Renal cortex interstitium (tissue), 11 donors: ENCODE measurements around the gene ABHD15. TPM values are rescaled to one million over a fixed set of nuclear protein-coding genes. Genes with fewer than 3 reads are reported as not detected.
"Not testable (repeated sequence)": the region's sequence is repeated elsewhere in the genome, so short reads cannot be mapped to it uniquely, and the experiment has no call there.

Source experiments
- DNase-seq, 11 donors: peaks; one replicate each; pipeline ENCODE4 v3.0.0-alpha.2; 2013; ENCODE audit warnings: low read depth in 9 of 11, low spot score in 4 of 11; ENCODE audit errors: extremely low read depth in 1 of 11
- polyA plus RNA-seq, 3 donors: library from polyadenylated mRNA; unstranded; fragments of 120-200 nt; gene quantifications; one replicate each; pipeline ENCODE4 v1.2.1, GENCODE V29; 2013; ENCODE audit not compliant: insufficient read length in 3 of 3

The ABHD15 gene
- polyA plus RNA-seq, 3 donors, result 6.2 to 7.6 (median 6.7) TPM

DNA sequence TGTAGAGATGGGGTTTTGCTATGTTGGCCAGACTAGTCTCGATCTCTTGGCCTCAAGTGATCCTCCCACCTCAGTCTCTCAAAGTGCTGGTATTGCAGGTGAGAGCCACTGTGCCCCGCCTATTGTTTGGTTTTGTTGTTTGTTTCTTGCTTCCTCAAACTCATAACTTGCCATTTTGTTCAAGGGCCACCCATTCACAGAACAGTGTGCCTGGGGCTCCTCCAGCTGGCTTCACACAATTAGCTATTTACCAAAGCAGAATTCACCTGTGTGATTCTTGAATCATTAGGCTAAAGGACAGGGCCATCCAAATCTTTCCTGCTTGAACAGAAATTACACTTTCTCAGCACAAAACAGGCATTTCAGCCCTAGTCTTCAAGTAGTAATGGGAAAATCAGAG is 7.2 kb downstream of the ABHD15 start:
- DNase-seq, result no peak

DNA sequence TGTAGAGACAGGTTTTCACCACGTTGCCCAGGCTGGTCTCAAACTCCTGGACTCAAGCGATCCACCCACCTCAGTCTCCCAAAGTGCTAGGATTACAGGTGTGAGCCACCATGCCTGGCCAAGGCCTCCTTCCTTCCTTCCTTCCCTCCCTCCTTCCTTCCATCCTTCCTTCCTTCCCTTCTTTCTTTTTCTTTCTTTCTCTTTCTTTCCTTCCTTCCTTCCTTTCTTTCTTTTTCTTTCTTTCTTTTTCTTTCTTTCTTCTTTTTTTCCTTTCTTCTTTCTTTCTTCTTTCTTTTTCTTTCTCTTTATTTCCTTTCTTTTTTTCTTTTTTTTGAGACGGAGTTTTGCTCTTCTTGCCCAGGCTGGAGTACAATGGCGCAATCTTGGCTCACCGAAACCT is 8.7 kb downstream of the ABHD15 start:
- DNase-seq, result not testable (repeated sequence)

- DNase-seq, result no peak
Observed at GRCh38 chr17:29557739-29558116, 9.1 kb downstream of the ABHD15 start.

DNA sequence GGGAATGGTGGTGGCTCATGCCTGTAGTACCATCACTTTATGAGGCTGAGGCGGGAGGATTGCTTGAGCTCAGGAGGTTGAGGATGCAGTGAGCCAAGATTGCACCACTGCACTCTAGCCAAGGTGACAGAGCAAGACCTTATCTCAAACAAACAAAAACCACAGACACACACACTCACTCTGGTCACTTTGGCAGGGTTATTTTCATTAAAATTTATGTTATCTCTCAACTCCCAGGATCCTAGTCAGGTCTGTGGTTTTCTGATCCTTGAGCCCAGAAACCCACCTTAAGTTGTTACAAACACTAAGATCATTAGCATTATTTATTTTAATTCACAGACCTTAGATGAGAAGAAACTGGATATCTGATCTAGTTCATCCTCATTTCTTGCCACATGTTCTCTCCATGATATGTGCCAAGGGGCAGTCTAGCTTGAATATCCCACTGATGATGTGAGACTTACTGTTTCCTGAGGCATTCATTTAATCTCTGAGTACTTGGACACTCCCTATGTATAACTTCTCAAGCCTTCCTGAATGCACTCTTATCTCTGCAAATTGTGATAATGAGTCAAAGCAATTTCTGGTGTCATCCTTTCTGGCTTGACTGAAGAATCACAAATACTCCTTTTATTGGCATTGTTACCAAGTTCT is 9.6 kb downstream of the ABHD15 start:
- DNase-seq, result no peak

DNA sequence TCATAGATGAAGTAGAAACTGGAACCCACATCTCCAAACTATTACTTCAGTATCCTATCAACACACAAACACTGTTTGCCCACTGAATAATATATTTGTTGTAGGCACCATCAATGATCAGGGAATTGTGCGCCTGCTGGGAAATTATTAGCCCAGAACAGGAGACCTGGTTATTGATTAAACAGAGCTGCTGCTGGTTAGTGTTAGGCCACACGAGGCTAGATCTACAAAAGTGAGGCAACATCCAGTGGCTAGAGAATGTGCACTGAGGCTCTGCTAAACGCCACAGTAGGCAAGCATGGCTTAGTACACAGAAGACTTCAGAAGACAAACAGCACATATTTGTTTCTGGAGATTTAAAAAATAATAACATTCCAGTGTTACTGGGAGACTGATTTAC is 11.0 kb downstream of the ABHD15 start:
- no peak for DNase-seq

GRCh38 chr17:29549177-29549923 is 17.5 kb downstream of the ABHD15 start:
- DNase-seq, result peak in 1 of 11 donors; percentile 27

GRCh38 chr17:29546830-29547229 is 20.0 kb downstream of the ABHD15 start:
- DNase-seq, result no peak

DNA sequence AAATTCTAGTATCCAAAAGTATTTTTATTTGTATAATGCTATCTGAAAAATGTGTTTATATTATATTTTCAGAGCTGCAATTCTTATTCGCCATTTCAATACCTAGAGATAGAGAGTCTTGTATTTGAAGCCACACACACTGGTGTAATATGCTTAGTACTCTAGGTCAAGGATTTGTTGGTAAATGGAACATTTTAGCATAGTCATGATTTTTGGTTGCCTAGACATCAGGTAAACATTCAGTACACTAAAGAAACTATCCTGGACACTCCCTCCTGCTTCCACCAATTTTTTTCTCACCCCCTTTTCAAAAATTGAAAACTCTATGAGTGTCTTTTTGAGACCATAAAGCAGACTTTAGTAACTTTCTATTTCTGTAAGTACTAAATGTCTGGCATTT is 20.8 kb downstream of the ABHD15 start:
- DNase-seq, result no peak

DNA sequence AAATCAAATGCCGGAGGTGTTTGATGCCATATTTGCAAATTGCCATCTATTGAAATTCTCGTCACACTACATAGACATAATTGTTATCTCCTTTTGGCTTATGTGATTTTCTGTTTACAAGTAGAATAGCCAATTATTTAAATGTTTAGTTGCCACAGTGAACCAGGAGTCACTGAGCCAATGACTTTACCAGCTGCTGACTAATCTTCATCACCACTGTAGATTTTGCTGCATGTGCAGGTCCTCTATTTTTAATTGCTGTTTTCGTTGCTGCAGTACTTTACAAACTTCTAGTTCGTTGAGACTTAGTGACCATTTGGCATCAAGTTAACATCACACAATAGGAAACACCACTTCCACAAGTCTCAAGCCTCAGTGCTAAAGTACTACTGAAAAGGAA is 22.8 kb downstream of the ABHD15 start:
- DNase-seq, result no peak

DNA sequence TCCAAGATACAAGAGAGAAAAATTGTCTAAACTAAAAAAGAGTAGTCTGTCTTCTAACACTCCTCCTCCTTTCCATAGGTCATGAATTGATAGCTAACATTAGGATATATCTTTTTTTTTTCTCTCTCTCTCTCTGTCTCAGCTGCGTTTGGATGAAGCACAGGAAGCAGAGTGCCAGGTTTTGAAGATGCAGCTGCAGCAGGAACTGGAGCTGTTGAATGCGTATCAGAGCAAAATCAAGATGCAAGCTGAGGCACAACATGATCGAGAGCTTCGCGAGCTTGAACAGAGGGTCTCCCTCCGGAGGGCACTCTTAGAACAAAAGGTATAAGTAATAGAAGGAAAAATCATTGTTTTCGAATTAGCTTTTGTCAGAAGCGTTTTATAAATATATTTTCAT is 32.9 kb downstream of the ABHD15 start:
- DNase-seq, result no peak

GRCh38 chr17:29526322-29526721 is 40.5 kb downstream of the ABHD15 start:
- DNase-seq, result no peak

- no peak for DNase-seq
Observed at GRCh38 chr17:29524692-29525091, 42.1 kb downstream of the ABHD15 start.

DNA sequence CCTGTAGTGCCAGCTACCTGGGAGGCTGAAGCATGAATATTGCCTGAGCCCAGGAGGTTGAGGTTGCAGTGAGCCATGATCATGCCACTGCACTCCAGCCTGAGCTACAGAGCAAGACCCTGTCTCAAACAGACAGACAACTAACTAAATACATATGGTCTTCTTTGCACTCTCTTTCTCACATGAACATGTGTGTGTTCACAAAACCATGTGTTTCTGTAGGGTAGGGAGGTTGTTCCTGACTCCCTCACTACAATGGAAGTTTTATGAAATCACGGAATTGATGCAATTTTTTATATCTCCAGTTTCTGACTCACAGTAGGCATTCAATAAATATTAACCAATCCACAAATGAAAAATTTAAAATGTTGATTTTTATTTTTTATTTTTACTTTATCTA is 48.5 kb downstream of the ABHD15 start:
- no peak for DNase-seq

DNA sequence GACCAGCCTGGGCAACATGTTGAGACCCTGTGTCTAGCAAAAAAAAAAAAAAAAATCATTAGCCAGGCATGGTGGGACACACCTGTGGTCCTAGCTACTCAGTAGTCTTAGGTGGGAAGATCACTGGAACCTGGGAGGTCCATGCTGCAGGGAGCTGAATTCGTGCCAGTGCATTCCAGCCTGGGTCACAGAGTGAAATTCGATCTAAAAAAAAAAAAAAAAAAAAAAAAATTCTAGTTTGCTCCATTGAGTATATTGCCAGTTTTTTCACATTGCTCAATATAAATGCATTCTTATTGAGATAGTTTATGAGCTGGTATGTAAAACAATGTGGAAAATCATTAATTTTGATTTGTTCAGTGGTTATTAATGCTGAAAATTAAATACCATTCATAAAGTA is 52.0 kb downstream of the ABHD15 start:
- DNase-seq, result peak in 2 of 11 donors; percentile 1 to 3

GRCh38 chr17:29510953-29511352 is 55.9 kb downstream of the ABHD15 start:
- DNase-seq, result no peak

Other genes starting within 250 kb of the ABHD15 start
- gene TAOK1, start 176.7 kb downstream of the ABHD15 start, polyA plus RNA-seq, result 10 to 100 TPM; 47.4 to 51.2 (median 48.4) TPM
- 10 to 100 TPM; 23.7 to 43.0 (median 42.5) TPM for gene TP53I13, start 1.7 kb upstream of the ABHD15 start, polyA plus RNA-seq
- gene GIT1, start 22.6 kb upstream of the ABHD15 start, polyA plus RNA-seq, result 10 to 100 TPM; 43.4 to 51.6 (median 50.5) TPM
- gene ANKRD13B, start 26.1 kb upstream of the ABHD15 start, polyA plus RNA-seq, result 10 to 100 TPM in 2 of 3 donors, 1 to 10 TPM in 1; 7.5 to 12.5 (median 12.4) TPM
- 1 to 10 TPM; 3.3 to 5.0 (median 4.5) TPM for gene CORO6, start 55.9 kb upstream of the ABHD15 start, polyA plus RNA-seq